GM13976 (cell line): Measurements from ENCODE around the gene UCHL3.
A peak's percentile ranks its signal among the peaks of the same experiment; 100 is the strongest.
"Not testable (repeated sequence)": the region's sequence is repeated elsewhere in the genome, so short reads cannot be mapped to it uniquely, and the experiment has no call there.

Experiments
- DNase-seq: peaks from one replicate; pipeline ENCODE4 v3.0.0; 2012; ENCODE audit warnings: low spot score
- in situ Hi-C: fragments of 300-500 bp; cut with MboI; formaldehyde crosslinking; loops from one replicate; pipeline ENCODE4 v1.12.0; 2022; ENCODE audit warnings: low sequenced_read_pairs, mixed read lengths, inconsistent platforms; ENCODE audit not compliant: unreplicated experiment
- TF ChIP-seq, protein P1 (sequence below): IDR thresholded peaks from 2 replicates; pipeline ENCODE4 v1.5.1; 2012; ENCODE audit warnings: borderline replicate concordance, mild to moderate bottlenecking; ENCODE audit not compliant: insufficient read depth; ENCODE audit errors: extremely low read depth, missing control alignments, control extremely low read depth

The UCHL3 gene

DNA sequence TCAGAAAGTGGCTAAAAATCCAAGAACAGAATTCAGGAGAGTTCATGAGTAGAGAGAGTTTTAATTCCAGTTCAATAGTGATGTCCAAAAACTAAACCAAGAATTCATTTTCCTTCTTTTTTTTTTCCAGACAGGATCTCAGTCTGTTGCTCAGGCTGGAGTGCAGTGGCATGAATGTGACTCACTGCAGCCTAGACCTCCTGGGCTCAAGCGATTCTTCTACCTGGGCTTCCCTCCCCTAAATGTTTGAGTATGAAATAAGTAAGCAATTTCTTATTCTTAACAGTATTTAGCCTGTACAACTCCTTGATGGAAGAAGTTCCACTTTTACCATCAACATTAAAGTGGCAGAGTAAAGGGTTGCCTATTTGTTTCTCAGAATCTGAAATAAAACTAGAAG, 15.7 kb upstream of the UCHL3 start:
- in situ Hi-C loops = no loop called here
- TF ChIP-seq, protein P1, sequence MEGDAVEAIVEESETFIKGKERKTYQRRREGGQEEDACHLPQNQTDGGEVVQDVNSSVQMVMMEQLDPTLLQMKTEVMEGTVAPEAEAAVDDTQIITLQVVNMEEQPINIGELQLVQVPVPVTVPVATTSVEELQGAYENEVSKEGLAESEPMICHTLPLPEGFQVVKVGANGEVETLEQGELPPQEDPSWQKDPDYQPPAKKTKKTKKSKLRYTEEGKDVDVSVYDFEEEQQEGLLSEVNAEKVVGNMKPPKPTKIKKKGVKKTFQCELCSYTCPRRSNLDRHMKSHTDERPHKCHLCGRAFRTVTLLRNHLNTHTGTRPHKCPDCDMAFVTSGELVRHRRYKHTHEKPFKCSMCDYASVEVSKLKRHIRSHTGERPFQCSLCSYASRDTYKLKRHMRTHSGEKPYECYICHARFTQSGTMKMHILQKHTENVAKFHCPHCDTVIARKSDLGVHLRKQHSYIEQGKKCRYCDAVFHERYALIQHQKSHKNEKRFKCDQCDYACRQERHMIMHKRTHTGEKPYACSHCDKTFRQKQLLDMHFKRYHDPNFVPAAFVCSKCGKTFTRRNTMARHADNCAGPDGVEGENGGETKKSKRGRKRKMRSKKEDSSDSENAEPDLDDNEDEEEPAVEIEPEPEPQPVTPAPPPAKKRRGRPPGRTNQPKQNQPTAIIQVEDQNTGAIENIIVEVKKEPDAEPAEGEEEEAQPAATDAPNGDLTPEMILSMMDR = no peak
- DNase-seq = no peak

DNA sequence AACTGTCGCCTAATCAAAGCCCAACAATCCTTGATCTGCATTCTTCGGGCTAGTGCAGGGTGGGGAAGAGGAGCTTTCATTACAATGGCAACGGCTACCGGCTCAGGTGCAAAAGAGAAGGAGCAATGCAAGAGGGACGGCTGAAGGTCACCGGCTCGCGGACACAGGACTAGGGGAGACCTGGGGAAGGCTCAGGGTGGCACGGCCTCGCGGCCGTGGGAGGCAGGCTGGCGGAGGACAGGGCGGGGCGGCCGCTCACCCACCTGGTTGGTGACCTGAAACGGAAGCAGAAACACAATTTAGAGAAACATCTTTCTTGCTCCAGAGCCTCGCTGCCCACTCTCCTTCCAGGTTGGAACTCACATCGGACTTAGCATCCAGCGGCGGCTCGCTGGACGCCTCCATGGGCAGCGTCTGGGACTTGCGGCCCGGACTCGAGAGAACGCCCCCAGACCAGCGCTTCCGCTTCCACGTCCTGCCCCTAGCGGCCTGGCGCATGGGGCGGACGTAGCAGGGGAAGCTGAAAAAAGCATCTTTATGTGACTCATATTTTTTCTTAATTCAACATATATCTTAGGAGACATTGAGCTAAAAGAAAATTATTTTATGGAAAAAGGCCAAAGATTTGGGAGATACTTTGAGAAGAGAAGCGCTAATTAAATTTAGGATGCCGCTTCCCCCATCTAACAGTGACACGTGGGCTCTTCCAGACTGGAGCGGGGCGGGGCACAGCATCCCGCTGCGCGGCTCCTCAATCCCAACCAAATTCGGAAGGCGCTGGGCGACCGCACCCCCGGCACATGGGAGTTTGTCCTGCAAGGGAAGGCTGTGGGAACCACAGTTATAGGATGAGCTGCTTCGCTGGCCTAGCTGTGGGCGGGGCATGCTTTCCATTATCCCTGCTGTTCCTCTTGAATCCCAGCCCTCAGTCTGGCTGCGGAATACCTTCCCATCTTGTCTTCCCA, 11.9 kb upstream of the UCHL3 start, which contains the start of gene COMMD6:
TSS of gene COMMD6 (minus strand) at position 441 of the 965 bp plus-strand sequence. CDS start at position 405, 36 bp downstream.
- in situ Hi-C loops = no loop called here
- DNase-seq = peak; percentile 90
- TF ChIP-seq, protein P1 = no peak

DNA sequence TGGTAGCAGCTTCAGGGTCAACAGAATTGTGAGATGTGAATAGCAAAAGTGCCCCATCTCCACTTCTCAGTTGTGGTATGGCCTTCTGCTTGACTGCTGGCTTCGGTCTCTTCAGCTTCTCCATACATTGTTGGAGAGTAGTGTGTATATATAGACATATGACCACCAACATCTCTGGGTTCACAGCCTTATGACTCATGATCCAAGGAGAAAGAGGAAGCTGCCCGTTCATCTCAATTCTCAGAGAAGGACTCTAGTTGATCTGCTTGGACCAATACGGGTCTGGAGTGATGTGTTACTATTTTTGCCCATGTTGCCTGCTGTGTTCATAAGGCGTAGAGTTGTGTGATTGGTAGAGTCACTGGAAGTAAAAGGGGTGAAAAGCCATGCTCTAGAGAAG, 8.3 kb upstream of the UCHL3 start:
- DNase-seq = no peak
- TF ChIP-seq, protein P1 = no peak
- in situ Hi-C loops = no loop called here

DNA sequence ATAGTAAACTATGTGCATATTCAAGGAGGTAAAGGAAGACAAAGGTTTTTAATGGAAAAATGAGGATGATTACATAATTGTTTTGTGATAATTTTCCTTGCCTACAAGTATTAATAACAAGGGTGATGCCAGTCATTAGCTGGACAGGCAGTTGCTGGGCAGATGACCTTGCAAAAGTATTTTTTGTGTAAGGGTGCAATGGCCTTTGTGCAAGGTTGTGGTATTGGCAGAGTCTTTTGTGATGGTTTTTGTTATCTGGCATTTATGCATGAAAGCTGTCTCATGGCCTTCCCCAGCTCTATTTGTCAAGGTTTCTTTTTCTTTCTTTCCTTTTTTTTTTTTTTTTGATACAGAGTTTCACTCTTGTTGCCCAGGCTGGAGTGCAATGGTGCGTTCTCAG, 7.6 kb upstream of the UCHL3 start:
- TF ChIP-seq, protein P1 = no peak
- DNase-seq = no peak
- in situ Hi-C loops = no loop called here

DNA sequence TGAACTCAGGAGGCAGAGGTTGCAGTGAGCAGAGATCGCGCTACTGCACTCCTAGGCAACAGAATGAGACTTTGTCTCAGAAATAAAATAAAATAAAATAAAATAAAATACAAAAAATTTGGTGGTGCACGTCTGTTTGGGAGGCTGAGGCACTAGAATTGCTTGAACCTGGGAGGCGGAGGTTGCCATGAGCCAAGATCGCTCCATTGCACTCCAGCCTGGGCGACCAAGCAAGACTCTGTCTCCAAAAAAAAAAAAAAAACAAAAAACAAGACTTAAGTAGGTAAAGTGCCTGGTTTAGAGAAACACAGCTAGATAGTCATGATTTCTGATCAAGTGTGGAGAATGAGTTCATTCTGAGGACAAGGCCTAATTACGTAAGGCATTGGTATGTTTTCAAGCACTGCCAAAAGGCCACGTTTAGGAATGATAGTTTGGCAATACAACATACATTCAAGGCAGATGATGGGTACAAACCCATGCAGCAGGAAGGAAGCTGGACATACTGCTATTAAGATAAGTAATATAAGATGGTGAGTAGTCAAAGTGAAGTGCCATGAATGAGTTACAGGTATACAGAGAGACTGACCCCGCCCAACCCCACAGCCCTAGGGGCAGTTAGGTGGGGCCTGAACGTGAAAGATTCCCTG, 4.8 kb upstream of the UCHL3 start:
- in situ Hi-C loops = no loop called here
- TF ChIP-seq, protein P1 = no peak
- no peak for DNase-seq

DNA sequence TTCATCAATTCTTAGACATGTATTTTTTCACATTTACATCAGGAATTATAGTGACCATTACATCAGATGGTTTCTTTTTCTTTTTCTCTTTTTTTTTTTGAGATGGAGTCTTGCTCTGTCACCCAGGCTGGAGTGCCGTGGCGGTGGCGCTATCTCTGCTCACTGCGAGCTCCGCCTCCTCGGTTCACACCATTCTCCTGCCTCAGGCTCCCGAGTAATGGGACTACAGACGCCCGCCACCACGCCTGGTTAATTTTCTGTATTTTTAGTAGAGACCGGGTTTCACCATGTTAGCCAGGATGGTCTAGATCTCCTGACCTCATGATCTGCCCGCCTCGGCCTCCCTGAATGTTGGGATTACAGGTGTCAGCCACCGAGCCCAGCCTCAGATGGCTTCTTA, 4.2 kb upstream of the UCHL3 start:
- DNase-seq, in situ Hi-C loops: not testable (repeated sequence)

DNA sequence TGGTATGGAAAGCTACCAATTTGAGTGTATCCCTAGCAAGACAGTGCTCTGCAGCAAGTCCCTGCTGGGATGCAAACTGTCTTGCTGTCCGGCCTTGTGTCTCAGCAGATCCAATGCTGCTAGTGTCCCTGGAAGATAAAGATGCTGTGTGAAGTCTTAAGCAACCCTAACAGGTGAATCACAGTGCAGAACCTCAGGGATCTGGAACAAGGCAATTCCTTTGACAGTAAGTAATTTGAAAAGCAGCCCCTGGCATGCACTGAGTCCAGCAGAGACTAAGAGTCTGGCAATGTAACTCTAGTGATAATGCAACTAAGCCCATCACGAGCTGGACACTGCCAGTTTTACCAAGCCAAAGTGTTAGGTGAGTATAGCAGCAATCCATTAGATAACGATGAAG, 1.7 kb upstream of the UCHL3 start:
- TF ChIP-seq, protein P1 = no peak
- in situ Hi-C loops = no loop called here
- DNase-seq = no peak
